EH (cell line): ENCODE data around the gene C9orf153.
A peak's percentile ranks its signal among the peaks of the same experiment; 100 is the strongest.
"Not testable (repeated sequence)": the region's sequence is repeated elsewhere in the genome, so short reads cannot be mapped to it uniquely, and the experiment has no call there.

ENCODE experiments used
- DNase-seq: peaks from one replicate; pipeline ENCODE4 v3.0.0-alpha.2; 2015; ENCODE audit warnings: low read depth

The C9orf153 gene

GRCh38 chr9:86263876-86264275 lies 4.4 kb upstream of the C9orf153 start:
- DNase-seq: no peak

- no peak for DNase-seq
Measured at GRCh38 chr9:86262492-86262891, 3.0 kb upstream of the C9orf153 start.

- no peak for DNase-seq
Measured at GRCh38 chr9:86257391-86257790, 2.1 kb downstream of the C9orf153 start.

GRCh38 chr9:86256653-86257052 lies 2.8 kb downstream of the C9orf153 start:
- no peak for DNase-seq

GRCh38 chr9:86253577-86253976 lies 5.9 kb downstream of the C9orf153 start:
- DNase-seq: no peak

- no peak for DNase-seq
Measured at GRCh38 chr9:86252870-86253269, 6.6 kb downstream of the C9orf153 start.

GRCh38 chr9:86250123-86250522 lies 9.3 kb downstream of the C9orf153 start:
- no peak for DNase-seq

- no peak for DNase-seq
Measured at GRCh38 chr9:86248746-86249145, 10.7 kb downstream of the C9orf153 start.

- no peak for DNase-seq
Measured at GRCh38 chr9:86246752-86247161, 12.7 kb downstream of the C9orf153 start.

GRCh38 chr9:86242071-86242470 lies 17.4 kb downstream of the C9orf153 start:
- DNase-seq: no peak

- DNase-seq: no peak
Measured at GRCh38 chr9:86241216-86241615, 18.2 kb downstream of the C9orf153 start.

GRCh38 chr9:86238861-86239770 lies 20.3 kb downstream of the C9orf153 start:
- DNase-seq: no peak

- no peak for DNase-seq
Measured at GRCh38 chr9:86230858-86231257, 28.6 kb downstream of the C9orf153 start.

GRCh38 chr9:86222667-86223066 lies 36.8 kb downstream of the C9orf153 start:
- no peak for DNase-seq

GRCh38 chr9:86219606-86220005 lies 39.9 kb downstream of the C9orf153 start:
- DNase-seq: no peak

GRCh38 chr9:86217076-86217755 lies 42.2 kb downstream of the C9orf153 start:
- DNase-seq: no peak

- no peak for DNase-seq
Measured at GRCh38 chr9:86207193-86207592, 52.3 kb downstream of the C9orf153 start.

GRCh38 chr9:86202338-86202882 lies 57.0 kb downstream of the C9orf153 start:
- DNase-seq: peak; percentile 63

GRCh38 chr9:86201474-86202337 lies 57.8 kb downstream of the C9orf153 start:
- DNase-seq: peak; percentile 3

- no peak for DNase-seq
Measured at GRCh38 chr9:86200599-86201162, 58.8 kb downstream of the C9orf153 start.

GRCh38 chr9:86193088-86193487 lies 66.4 kb downstream of the C9orf153 start:
- no peak for DNase-seq

- not testable (repeated sequence) for DNase-seq
Measured at GRCh38 chr9:86190700-86191099, 68.8 kb downstream of the C9orf153 start.
